Endothelial cell (in vitro differentiated cells): Measurements from ENCODE around the gene EDRF1. TPM values are rescaled to one million over a fixed set of nuclear protein-coding genes. Genes with fewer than 3 reads are reported as not detected.

ENCODE experiments used
- DNase-seq: peaks from one replicate; pipeline ENCODE4 v3.0.0; 2021; ENCODE audit warnings: low spot score
- H3K27ac Mint-ChIP-seq: one replicate; pipeline ENCODE4 v1.8.0; 2021; ENCODE audit warnings: mixed read lengths, inconsistent platforms; ENCODE audit not compliant: unreplicated experiment
- H3K27me3 Mint-ChIP-seq: one replicate; pipeline ENCODE4 v1.8.0; 2021; ENCODE audit warnings: mild to moderate bottlenecking, moderate library complexity, mixed read lengths, inconsistent platforms; ENCODE audit not compliant: unreplicated experiment
- H3K36me3 Mint-ChIP-seq: one replicate; pipeline ENCODE4 v1.8.0; 2021; ENCODE audit warnings: mild to moderate bottlenecking, low read depth, mixed read lengths, inconsistent platforms; ENCODE audit not compliant: unreplicated experiment
- H3K4me1 Mint-ChIP-seq: one replicate; pipeline ENCODE4 v1.8.0; 2021; ENCODE audit warnings: mild to moderate bottlenecking, mixed read lengths, inconsistent platforms; ENCODE audit not compliant: unreplicated experiment
- H3K4me3 Mint-ChIP-seq: one replicate; pipeline ENCODE4 v1.8.0; 2021; ENCODE audit warnings: mild to moderate bottlenecking, mixed read lengths, inconsistent platforms; ENCODE audit not compliant: unreplicated experiment
- H3K9me3 Mint-ChIP-seq: one replicate; pipeline ENCODE4 v1.8.0; 2021; ENCODE audit warnings: mixed read lengths, inconsistent platforms; ENCODE audit not compliant: unreplicated experiment
- total RNA-seq: library from RNA; stranded (reverse); fragmentation: NEBNext Ultra II Directional; extraction: Animal tissue kit (Norgen Biotek cat#: 25700); gene quantifications from one replicate; pipeline ENCODE4 v1.2.1, GENCODE V29; 2021; ENCODE audit not compliant: unreplicated experiment
- TF ChIP-seq, protein P1 (sequence below): fragments of 200-600 bp; sonication (generic); IDR thresholded peaks from one replicate; pipeline ENCODE4 v1.5.0; 2021; ENCODE audit warnings: antibody characterized with exemption; ENCODE audit not compliant: unreplicated experiment

The EDRF1 gene
- total RNA-seq, 1 donor from 2014 or later = 29.2 TPM

DNA sequence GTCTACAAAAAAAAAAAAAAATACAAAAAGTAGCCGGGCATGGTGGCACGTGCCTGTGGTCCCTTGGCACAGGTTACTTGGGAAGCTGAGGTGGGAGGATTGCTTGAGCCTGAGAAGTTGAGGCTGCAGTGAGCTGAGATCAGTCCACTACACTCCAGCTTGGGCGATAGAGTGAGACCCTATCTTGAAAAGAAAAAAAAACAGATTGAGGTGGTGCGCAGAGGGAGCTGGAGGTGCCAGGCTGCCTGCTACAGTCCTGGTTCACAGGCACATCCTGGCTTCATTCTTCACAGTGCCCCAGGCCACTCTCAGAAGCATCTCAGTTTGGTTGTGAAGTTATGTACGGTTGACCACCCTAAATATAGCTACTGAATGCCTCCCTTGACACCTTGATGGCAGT, 51.3 kb downstream of the EDRF1 start:
- no peaks in the 10 kb centered on the region for H3K4me1 Mint-ChIP-seq
- no peaks in the 10 kb centered on the region for H3K9me3 Mint-ChIP-seq
- DNase-seq = no peak
- TF ChIP-seq, protein P1, sequence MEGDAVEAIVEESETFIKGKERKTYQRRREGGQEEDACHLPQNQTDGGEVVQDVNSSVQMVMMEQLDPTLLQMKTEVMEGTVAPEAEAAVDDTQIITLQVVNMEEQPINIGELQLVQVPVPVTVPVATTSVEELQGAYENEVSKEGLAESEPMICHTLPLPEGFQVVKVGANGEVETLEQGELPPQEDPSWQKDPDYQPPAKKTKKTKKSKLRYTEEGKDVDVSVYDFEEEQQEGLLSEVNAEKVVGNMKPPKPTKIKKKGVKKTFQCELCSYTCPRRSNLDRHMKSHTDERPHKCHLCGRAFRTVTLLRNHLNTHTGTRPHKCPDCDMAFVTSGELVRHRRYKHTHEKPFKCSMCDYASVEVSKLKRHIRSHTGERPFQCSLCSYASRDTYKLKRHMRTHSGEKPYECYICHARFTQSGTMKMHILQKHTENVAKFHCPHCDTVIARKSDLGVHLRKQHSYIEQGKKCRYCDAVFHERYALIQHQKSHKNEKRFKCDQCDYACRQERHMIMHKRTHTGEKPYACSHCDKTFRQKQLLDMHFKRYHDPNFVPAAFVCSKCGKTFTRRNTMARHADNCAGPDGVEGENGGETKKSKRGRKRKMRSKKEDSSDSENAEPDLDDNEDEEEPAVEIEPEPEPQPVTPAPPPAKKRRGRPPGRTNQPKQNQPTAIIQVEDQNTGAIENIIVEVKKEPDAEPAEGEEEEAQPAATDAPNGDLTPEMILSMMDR = no peak
- H3K27ac Mint-ChIP-seq = no peak overlapping the region
- peaks cover 4% of the 10 kb centered on the region for H3K36me3 Mint-ChIP-seq
- H3K4me3 Mint-ChIP-seq = no peak overlapping the region
- peaks cover 1% of the 10 kb centered on the region for H3K27me3 Mint-ChIP-seq

DNA sequence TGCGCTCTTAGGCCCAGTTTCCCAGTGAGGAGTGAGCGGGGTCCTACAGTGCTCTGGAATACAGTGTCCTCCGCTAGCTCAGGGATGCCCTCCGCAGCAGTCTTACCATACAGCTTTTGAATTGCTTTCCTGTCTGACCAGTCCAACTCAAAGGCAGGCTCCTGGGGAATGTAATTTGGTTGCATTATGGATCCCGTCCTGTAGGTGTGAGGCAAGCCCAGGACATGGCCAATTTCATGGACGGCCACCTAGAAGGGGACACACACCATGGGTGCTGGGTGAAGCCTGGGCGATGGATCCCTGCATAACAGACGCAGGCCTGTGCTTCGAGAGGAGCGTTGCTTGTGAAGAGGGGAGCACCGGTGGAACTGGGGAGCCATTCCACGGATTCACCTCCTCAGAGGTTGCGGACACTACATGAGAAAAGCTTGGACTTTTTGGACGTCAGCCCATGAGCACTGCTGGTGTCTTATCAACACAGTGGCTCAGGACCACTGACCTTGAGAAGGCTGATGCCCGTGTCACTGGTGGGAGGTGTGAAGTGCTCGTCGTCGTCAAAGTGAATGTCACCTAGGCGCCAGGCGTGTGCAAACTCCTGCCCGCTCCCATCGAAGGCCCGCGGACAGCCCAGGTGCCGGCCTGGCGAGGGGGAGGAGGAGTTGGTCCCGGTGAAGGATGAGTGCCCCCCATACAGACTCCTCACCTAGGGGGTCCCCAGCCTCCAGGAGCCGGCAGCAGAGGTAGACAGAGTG, 52.8 kb downstream of the EDRF1 start:
- Mint-ChIP-seq H3K27ac (no peak overlapping the region), H3K36me3 (peaks cover 4% of the 10 kb centered on the region), H3K27me3 (peaks cover 1% of the 10 kb centered on the region), H3K4me1 (no peaks in the 10 kb centered on the region), H3K4me3 (peak overlapping the region; percentile 47), H3K9me3 (no peaks in the 10 kb centered on the region)
- TF ChIP-seq, protein P1 = no peak
- no peak for DNase-seq

DNA sequence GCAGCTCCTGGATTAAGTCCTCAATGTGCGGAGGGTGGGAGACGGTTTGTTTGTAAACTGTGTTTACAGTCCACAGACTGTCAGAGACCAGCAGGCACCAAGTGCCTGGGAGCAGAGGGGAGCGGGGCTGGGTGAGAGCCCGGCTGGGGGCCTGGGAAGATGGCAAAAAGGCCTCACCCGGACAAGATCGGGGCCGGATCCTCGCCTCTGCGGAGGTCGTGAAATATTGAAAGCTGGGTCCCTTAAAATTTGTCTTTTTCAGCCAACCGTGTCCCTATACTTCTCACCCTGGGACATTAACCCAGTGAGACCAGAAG, 53.3 kb downstream of the EDRF1 start:
- Mint-ChIP-seq H3K27ac (no peak overlapping the region), H3K4me3 (no peak overlapping the region), H3K27me3 (peaks cover 1% of the 10 kb centered on the region), H3K9me3 (no peaks in the 10 kb centered on the region), H3K4me1 (no peaks in the 10 kb centered on the region), H3K36me3 (peaks cover 4% of the 10 kb centered on the region)
- no peak for DNase-seq
- TF ChIP-seq, protein P1 = no peak

DNA sequence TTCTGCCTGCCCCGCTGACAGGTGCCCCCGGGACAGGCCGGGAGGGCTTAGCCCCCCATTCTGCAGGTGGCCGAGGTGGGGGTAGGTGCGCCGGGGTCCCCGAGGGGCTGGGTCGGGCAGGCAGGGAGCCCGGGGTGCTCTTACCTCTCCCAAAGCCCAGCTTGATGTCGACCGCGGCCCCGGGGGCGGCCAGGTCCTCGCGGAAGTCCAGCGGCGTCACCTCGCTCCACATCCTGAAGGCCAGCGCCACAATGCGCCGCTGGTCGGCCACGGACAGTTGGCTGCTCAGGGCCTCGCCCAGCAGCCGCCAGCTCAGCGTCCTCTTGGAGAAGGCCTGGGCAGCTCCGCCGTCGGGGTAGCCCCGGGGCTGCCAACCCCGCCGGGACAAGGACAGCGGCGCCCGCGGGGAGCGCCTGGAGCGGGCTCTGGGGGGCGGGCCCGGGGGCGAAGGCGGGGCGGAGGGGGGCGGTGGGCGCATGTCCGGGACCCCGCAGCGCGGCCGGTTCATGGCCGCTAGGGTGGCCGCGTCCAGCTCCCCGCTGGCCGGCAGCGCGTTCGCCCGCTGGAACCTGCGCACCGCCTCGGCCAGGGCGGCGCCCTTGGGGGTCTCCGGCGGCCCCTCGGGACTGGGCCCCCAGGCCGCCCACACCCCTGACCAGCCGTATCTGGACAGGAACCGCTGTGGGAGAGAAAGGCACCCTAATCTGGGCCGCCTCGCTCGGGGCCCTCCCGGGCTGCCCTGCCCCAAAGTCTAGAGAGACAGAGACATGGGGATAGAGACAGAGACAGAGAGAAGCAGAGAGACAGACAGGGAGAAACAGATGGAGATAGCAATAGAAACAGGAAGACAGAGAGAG, 54.4 kb downstream of the EDRF1 start:
- TF ChIP-seq, protein P1 = no peak
- Mint-ChIP-seq H3K4me1 (no peaks in the 10 kb centered on the region), H3K27me3 (no peaks in the 10 kb centered on the region), H3K9me3 (no peaks in the 10 kb centered on the region), H3K36me3 (peaks cover 12% of the 10 kb centered on the region), H3K27ac (no peak overlapping the region), H3K4me3 (no peak overlapping the region)
- DNase-seq = no peak
